ENCODE measurements around the gene IRF2BP1.

IRF2BP1 gene

GRCh38 chr19:45863335-45863839, 22.6 kb downstream of the IRF2BP1 start:
- DNase-seq (ENCODE audit: low read depth in 2 of 2), result no peak

GRCh38 chr19:45862564-45863334, 23.2 kb downstream of the IRF2BP1 start, which contains the start of gene SYMPK:
TSS of gene SYMPK (minus strand) at chr19:45863147. CDS start at chr19:45854495, 8,652 bp downstream.
- peak; percentile 98 to 99 for DNase-seq (ENCODE audit: low read depth in 2 of 2)

GRCh38 chr19:45862271-45862563, 23.7 kb downstream of the IRF2BP1 start:
- DNase-seq (ENCODE audit: low read depth in 2 of 2), result no peak

GRCh38 chr19:45860359-45861259, 25.3 kb downstream of the IRF2BP1 start:
- DNase-seq (ENCODE audit: low read depth in 2 of 2), result no peak

GRCh38 chr19:45854167-45854778, 31.7 kb downstream of the IRF2BP1 start:
- DNase-seq (ENCODE audit: low read depth in 2 of 2), result no peak

- no peak for DNase-seq (ENCODE audit: low read depth in 2 of 2)
Measured at GRCh38 chr19:45852983-45853382, 33.0 kb downstream of the IRF2BP1 start.

- DNase-seq (ENCODE audit: low read depth in 2 of 2), result no peak
Measured at GRCh38 chr19:45852145-45852750, 33.7 kb downstream of the IRF2BP1 start.

GRCh38 chr19:45848922-45849321, 37.0 kb downstream of the IRF2BP1 start:
- DNase-seq (ENCODE audit: low read depth in 2 of 2), result no peak

- DNase-seq (ENCODE audit: low read depth in 2 of 2), result no peak
Measured at GRCh38 chr19:45847663-45848062, 38.3 kb downstream of the IRF2BP1 start.

GRCh38 chr19:45842198-45842597, 43.7 kb downstream of the IRF2BP1 start:
- DNase-seq (ENCODE audit: low read depth in 2 of 2), result no peak

- DNase-seq (ENCODE audit: low read depth in 2 of 2), result no peak
Measured at GRCh38 chr19:45834970-45835369, 51.0 kb downstream of the IRF2BP1 start.
